HG03097 (cell line): ENCODE results near the gene ZNF618.

Experiments used
- ATAC-seq: cut with Tn5 transposase; IDR thresholded peaks from one replicate; pipeline ENCODE4 v1.9.1; 2021; ENCODE audit not compliant: unreplicated experiment, low FRiP score

The ZNF618 gene

GRCh38 chr9:113998525-113999255, 122.6 kb downstream of the ZNF618 start:
- no peak for ATAC-seq

GRCh38 chr9:113999256-114000062, 123.3 kb downstream of the ZNF618 start:
- no peak for ATAC-seq

DNA sequence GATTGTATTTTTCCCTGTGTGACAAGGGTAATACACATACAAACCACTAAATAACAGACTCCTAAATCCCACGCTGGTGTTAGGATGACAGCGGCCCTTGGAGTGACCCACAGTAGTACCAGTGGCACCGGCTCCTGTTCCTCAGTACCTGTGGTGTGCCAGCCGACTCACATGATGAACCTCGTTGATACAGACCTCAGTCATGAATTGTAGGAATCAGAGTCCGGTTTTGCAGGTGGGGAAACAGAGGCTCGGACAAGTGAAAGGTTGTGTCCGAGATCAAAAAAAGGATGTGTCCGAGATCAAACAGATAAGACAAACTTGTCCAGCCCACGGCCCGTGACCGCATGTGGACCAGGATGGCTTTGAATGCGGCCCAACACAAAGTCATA, 124.0 kb downstream of the ZNF618 start:
- ATAC-seq = no peak

DNA sequence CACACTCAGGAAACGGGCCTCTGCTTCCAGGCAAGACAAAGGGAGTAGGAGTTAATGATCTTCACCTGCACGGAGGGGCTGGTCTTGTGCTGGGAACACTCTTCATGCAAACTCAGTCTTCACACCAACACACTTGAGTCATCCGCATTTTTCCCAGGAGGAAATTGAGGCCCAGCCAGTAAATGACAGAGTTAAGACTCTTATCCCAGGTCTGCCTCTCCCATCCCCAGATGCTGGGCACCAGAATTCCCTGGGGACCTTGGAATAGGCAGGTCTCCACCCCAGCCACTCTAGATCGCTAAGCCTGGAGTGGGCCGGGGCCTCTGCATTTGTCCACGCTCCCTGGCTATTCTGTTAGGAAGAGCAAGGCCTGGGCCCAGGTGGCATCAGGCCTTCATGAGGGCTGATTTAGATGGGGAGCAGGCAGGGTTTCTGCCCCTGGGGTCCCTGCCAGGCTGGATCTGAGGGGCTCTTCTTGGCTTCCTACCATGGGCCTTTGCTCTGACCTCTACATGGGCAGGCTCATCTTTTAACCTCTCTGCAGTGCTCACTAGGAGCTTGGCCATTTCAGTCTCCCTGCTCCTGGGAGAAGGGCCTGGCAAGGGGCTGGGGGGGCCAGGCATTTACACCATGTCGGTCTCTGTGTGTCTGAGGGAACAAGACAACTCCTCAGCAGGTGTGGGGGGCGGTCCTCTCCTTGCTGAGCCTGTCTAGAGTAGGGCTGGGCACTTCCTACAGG, 124.7 kb downstream of the ZNF618 start:
- no peak for ATAC-seq

- no peak for ATAC-seq
Measured at GRCh38 chr9:114001410-114001685, 125.2 kb downstream of the ZNF618 start.

DNA sequence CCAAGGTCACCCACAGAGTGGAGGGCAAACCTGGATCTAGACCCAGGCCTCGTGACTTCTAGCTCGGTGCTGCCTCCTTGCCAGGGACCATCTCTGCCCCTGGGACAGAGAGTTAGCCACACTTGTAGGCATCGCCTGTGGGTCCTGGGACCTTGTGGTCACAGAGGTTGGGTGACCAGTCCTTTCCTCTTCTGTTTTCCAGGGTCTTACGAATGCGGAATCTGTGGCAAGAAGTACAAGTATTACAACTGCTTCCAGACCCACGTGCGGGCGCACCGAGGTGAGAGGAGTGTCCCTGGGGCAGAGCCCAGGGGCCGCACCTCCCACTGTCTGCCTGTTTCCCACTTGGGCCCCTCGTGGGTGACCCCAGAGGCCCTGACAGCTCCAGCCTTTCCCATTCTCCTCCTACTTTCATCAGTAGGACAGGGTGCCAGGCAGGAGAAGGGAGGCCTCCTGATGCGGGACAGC, 125.7 kb downstream of the ZNF618 start:
- ATAC-seq = no peak

GRCh38 chr9:114002271-114002985, 126.3 kb downstream of the ZNF618 start:
- no peak for ATAC-seq

GRCh38 chr9:114002986-114003350, 126.9 kb downstream of the ZNF618 start:
- ATAC-seq = no peak

DNA sequence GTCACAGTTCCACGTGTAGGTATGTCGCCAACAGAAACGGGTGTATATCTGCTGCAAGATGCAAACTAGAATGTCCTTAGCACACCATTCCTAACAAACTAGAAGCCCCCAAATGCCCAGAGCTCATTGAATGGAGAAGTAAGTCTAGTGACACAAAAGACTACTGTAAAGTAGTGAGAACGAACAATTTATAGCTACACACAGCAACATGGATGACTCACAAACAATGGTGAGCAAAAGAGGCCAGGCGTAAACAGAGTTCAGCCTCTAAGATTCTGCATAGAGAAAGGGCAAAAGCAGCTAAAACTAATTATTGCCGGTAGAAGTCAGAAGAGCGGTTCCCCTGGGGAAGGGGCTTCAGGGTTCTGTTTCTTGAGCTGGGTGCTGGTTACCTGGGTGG, 127.2 kb downstream of the ZNF618 start:
- ATAC-seq = no peak

GRCh38 chr9:114003758-114004157, 127.6 kb downstream of the ZNF618 start:
- ATAC-seq = no peak

DNA sequence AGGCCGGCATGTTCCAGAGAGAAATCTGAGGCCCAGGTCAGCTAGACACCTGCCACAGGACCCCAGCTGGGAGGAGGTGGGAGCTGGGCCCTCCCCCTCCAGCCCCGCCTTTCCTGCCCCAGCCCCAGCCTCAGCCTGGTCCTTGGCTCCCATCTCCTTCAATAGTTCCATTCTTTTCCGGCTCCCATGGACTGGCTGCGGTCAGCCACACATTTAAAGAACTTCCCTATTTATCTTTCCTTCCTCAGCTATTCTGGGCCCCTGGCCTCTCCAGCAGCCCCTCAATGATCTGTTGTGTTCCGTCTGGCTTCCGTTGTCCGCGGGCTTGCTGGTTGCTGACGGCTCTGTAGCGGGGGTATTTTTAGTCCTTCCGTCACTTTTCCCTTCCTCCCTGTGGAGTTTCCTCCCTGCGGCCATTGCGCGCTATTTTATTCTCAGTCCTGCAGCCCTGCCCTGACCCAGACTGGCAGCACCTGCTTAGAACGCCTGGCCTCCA, 128.2 kb downstream of the ZNF618 start:
- no peak for ATAC-seq

GRCh38 chr9:114005371-114006154, 129.5 kb downstream of the ZNF618 start:
- no peak for ATAC-seq

DNA sequence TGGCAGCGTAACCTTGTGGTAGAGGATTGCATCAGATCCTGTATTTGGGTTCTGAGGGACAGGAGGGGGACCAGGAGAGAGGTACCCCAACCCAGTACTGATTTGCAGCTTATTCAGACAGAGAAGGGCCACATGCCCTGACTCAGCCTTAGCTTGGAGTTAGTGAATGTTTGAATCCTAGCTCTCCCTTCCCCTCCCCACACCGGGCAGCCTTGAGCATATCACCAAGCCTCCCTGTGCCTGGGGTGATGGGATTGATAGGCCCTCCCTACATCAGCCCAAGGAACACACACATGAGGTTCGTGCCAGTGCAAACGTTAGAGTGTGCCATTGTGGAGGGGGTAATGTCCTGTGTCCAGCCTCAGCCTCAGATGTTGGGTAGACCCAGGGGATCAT, 130.0 kb downstream of the ZNF618 start:
- no peak for ATAC-seq

- no peak for ATAC-seq
Measured at GRCh38 chr9:114006931-114007691, 131.0 kb downstream of the ZNF618 start.

- no peak for ATAC-seq
Measured at GRCh38 chr9:114007991-114008666, 132.0 kb downstream of the ZNF618 start.

DNA sequence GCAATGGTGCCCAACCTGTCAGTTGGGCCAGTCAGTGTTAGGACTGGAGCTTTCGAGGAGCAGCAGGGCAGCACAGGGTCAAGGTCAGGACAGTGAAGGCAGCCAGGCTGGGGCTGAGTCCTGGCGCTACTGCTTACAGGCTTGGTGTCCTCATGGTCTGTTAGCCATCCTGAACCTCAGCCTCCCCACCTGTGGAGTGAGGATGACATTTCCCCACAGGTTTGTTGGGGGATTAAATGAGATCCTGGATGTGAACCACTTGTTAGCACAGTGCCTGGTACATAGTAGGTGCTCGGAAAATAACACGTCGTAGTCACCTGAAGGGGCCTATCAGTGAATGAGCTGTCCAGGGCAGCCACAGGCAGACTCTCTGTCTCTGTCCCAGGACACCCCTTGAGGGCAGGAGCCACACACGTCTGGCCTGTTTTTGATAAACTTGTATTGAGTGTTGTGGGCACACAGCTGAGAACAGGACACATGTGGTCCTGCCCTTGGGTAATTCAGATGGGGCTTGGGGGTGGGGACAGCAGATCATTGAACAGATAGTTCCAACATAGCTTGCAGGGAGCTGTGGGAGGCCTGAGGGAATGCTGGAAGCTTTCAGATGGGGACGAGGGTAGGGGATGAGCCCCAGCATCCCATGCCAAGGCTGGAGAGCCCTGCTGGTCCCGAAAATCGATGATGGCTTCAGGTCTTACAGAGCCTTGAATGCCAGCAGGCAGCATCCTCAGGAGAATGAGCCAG, 132.7 kb downstream of the ZNF618 start:
- no peak for ATAC-seq

DNA sequence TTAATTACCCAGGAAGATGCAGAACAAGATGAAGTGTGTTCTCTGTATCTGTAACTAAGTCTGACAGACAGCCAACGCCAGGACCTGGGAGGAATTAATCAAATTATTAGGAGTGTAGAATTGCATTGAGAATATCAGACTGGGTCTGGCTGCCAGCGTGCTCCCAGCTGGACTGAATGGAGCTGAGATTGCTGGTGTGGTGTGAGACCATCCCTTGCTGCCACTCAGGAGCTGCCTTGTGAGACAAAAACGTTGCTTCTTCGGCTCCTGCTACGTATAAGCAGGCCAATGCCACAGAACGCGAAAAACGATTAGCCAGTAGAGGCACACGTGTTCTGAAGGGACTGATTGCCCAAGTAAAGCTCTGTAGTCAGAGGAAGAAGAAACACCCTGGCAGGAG, 135.2 kb downstream of the ZNF618 start:
- ATAC-seq = no peak

DNA sequence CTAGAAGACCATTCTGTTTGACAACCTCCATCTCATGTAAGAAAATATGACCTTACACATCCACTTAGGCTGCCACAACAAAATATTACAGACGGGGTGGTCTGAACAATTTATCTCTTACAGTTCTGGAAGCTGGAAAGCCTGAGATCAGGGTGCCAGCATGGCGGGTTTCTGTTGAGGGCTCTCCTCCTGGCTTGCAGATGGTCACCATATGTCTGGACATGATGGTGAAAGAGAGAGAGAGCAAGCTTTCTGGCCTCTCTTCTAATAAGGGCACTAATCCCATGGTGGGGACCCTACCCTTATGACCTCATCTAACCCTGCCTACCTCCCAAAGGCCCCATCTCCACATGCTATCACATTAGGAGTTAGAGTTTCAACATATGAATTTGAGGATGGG, 136.0 kb downstream of the ZNF618 start:
- ATAC-seq = no peak
